Measurements from ENCODE around the gene GUCY1A1.

DNA sequence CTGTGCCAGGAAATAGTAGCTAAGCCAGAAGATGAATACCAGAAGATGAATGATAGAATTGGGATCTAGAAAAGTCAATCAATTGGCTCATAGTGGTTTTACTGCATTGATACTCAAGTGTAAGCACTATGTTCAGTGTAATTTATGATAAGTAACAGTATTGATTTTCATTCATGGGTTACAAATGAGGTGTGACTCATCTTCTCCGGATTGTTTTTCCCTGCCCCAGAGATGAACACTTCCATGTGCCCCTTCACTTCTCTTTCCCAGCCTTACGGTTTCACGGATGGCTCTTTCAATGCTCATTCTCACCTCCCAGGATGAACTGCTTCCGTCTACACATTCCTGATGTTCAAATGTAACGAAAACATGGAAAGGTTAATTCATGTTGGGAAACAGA, 82.4 kb downstream of the GUCY1A1 start:
- TF ChIP-seq, protein P1, sequence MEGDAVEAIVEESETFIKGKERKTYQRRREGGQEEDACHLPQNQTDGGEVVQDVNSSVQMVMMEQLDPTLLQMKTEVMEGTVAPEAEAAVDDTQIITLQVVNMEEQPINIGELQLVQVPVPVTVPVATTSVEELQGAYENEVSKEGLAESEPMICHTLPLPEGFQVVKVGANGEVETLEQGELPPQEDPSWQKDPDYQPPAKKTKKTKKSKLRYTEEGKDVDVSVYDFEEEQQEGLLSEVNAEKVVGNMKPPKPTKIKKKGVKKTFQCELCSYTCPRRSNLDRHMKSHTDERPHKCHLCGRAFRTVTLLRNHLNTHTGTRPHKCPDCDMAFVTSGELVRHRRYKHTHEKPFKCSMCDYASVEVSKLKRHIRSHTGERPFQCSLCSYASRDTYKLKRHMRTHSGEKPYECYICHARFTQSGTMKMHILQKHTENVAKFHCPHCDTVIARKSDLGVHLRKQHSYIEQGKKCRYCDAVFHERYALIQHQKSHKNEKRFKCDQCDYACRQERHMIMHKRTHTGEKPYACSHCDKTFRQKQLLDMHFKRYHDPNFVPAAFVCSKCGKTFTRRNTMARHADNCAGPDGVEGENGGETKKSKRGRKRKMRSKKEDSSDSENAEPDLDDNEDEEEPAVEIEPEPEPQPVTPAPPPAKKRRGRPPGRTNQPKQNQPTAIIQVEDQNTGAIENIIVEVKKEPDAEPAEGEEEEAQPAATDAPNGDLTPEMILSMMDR (conservative IDR thresholded peaks at IDR 0.05), result no peak
- no peak for TF ChIP-seq ZFX (IDR thresholded peaks at IDR 0.05)
